Vagina (tissue), 2 donors: Measurements from ENCODE around the gene ZMIZ1.

Experiments used
- CTCF ChIP-seq, 3 experiments: fragments of 450-650 bp in 2 of 3; fragments of 200-600 bp in 1 of 3; sonication (generic) in 1 of 3; IDR thresholded peaks; one replicate each; pipeline ENCODE4 v1.5.1; 2017 to 2019; ENCODE audit warnings: antibody characterized with exemption in 3 of 3, mild to moderate bottlenecking in 2 of 3, moderate library complexity in 2 of 3
- POLR2A ChIP-seq, 2 donors: fragments of 450-650 bp; IDR thresholded peaks; one replicate each; pipeline ENCODE4 v1.6.1; 2017; ENCODE audit warnings: antibody characterized with exemption in 2 of 2, mild to moderate bottlenecking in 2 of 2, moderate library complexity in 2 of 2
- POLR2AphosphoS5 ChIP-seq, 2 donors: sonication (generic); formaldehyde crosslinking; IDR thresholded peaks; one replicate each; pipeline ENCODE4 v1.9.0; 2017; ENCODE audit warnings: antibody characterized with exemption in 2 of 2, mild to moderate bottlenecking in 2 of 2, low read depth in 1 of 2; ENCODE audit not compliant: insufficient read depth in 1 of 2

- TF ChIP-seq CTCF (IDR thresholded peaks at IDR 0.05) (no peak), POLR2AphosphoS5 (IDR thresholded peaks at IDR 0.05; ENCODE audit: insufficient read depth in 1 of 2, low read depth in 1 of 2) (no peak), POLR2A (IDR thresholded peaks at IDR 0.05) (no peak)
These were observed 61.5 kb downstream of the ZMIZ1 start for GRCh38 chr10:79130255-79130654.
